HCT116 (cell line): ENCODE results near the gene OFD1. TPM values are rescaled to one million over a fixed set of nuclear protein-coding genes. Genes with fewer than 3 reads are reported as not detected.

Source experiments
- ATAC-seq: fragments of 200-7000 bp; cut with Tn5 transposase; 2 replicates; pipeline ENCODE4 v1.9.1; 2020; ENCODE audit warnings: mild to moderate bottlenecking, moderate library complexity
- BruUV-seq: library from RNA; stranded (reverse); fragments of 400-500 nt; replicated peaks from 2 replicates; lab custom pipeline; 2021; lab: Mats Ljungman, UMichigan
- CTCF ChIA-PET: fragments of 300-600 bp; sonication (Branson Sonifier 250); formaldehyde crosslinking; loops from one replicate; lab custom pipeline; 2021; ENCODE audit warnings: antibody characterized with exemption; lab: Charles Lee
- POLR2A ChIA-PET: fragments of 300-600, 350-600 bp; sonication (Branson Sonifier 250); formaldehyde crosslinking; loops from one replicate; lab custom pipeline; 2021; ENCODE audit warnings: antibody characterized with exemption; lab: Charles Lee
- RAD21 ChIA-PET, 2 experiments: fragments of 300-600 bp; sonication (Branson Sonifier 250); formaldehyde crosslinking; loops; one replicate each; lab custom pipeline; 2023; ENCODE audit warnings: low total read pairs in 2 of 2; ENCODE audit not compliant: uncharacterized antibody in 2 of 2, unreplicated experiment in 2 of 2, low non-redundant PET in 1 of 2; lab: Charles Lee
- DNase-seq: peaks from one replicate; pipeline ENCODE4 v3.0.0-alpha.2; 2010; ENCODE audit warnings: low read depth, low spot score
- H2AFZ ChIP-seq: fragments of 200-600 bp; shearing (Covaris generic), sonication (generic); 2 replicates; pipeline ENCODE4 v1.6.1; 2017; ENCODE audit warnings: low read depth, mixed run types, mixed read lengths, antibody characterized with exemption, low read length; ENCODE audit not compliant: poor library complexity, severe bottlenecking
- H3K27ac ChIP-seq: 2 replicates; pipeline ENCODE4 v1.5.1; 2012; ENCODE audit warnings: low read depth, low read length
- H3K27me3 ChIP-seq: fragments of 200-600 bp; sonication (generic); 2 replicates; pipeline ENCODE4 v1.6.1; 2016; ENCODE audit warnings: mixed run types, low read length, mixed read lengths; ENCODE audit not compliant: insufficient read depth
- H3K36me3 ChIP-seq, 2 experiments: fragments of 200-500 bp in 1 of 2; fragments of 200-600 bp in 1 of 2; sonication (Bioruptor generic) in 1 of 2; sonication (generic) in 1 of 2; 2 replicates each; pipeline versions ENCODE4 v1.5.1 to v1.6.1; 2014 to 2016; ENCODE audit warnings: low read length in 2 of 2, inconsistent platforms in 1 of 2, mixed read lengths in 1 of 2, mixed run types in 1 of 2; ENCODE audit not compliant: insufficient read depth in 2 of 2, control insufficient read depth in 1 of 2
- H3K4me1 ChIP-seq, 2 experiments: fragments of 200-600 bp in 1 of 2; sonication (generic) in 1 of 2; 2 replicates each; pipeline versions ENCODE4 v1.5.1 to v1.6.1; 2012 to 2017; ENCODE audit warnings: low read length in 2 of 2, inconsistent platforms in 1 of 2, mild to moderate bottlenecking in 1 of 2, mixed read lengths in 1 of 2, mixed run types in 1 of 2, moderate library complexity in 1 of 2; ENCODE audit not compliant: insufficient read depth in 2 of 2, control insufficient read depth in 1 of 2
- H3K4me2 ChIP-seq: fragments of 200-600 bp; sonication (generic); 2 replicates; pipeline ENCODE4 v1.6.1; 2017; ENCODE audit warnings: mixed run types, low read length, mixed read lengths
- H3K4me3 ChIP-seq, 2 experiments: fragments of 200-600 bp in 1 of 2; sonication (generic) in 1 of 2; replicated peaks in 1 of 2; 2 replicates each; pipeline ENCODE4 v1.5.1; 2011 to 2016; ENCODE audit warnings: low read length in 2 of 2, control low read depth in 1 of 2, low read depth in 1 of 2, mild to moderate bottlenecking in 1 of 2, mixed read lengths in 1 of 2, mixed run types in 1 of 2
- H3K79me2 ChIP-seq: fragments of 200-600 bp; sonication (generic); 2 replicates; pipeline ENCODE4 v1.6.1; 2017; ENCODE audit warnings: mild to moderate bottlenecking, mixed run types, low read length, moderate library complexity, mixed read lengths; ENCODE audit not compliant: insufficient read depth
- H3K9ac ChIP-seq: fragments of 200-600 bp; sonication (generic); 2 replicates; pipeline ENCODE4 v1.6.1; 2016; ENCODE audit warnings: low read length, mixed read lengths
- H3K9me2 ChIP-seq: fragments of 200-600 bp; sonication (generic), shearing (Covaris generic); 2 replicates; pipeline ENCODE4 v1.6.1; 2017; ENCODE audit warnings: mixed run types, mild to moderate bottlenecking, moderate library complexity; ENCODE audit not compliant: insufficient read depth
- H3K9me3 ChIP-seq, 2 experiments: fragments of 200-500 bp in 1 of 2; fragments of 200-600 bp in 1 of 2; sonication (Bioruptor generic) in 1 of 2; sonication (generic) in 1 of 2; 2 replicates each; pipeline ENCODE4 v1.6.1; 2014 to 2017; ENCODE audit warnings: low read length in 2 of 2, mixed read lengths in 2 of 2, inconsistent platforms in 1 of 2, low read depth in 1 of 2, mild to moderate bottlenecking in 1 of 2, mixed run types in 1 of 2, moderate library complexity in 1 of 2; ENCODE audit not compliant: control insufficient read depth in 1 of 2, insufficient read depth in 1 of 2
- H4K20me1 ChIP-seq: fragments of 200-600 bp; sonication (generic), shearing (Covaris generic); 2 replicates; pipeline ENCODE4 v1.6.1; 2017; ENCODE audit warnings: mixed run types, mild to moderate bottlenecking, moderate library complexity; ENCODE audit not compliant: insufficient read depth
- EGR1 ChIP-seq: IDR thresholded peaks from 2 replicates; pipeline ENCODE4 v1.6.1; 2012; ENCODE audit warnings: low read depth
- EZH2phosphoT487 ChIP-seq: fragments of 200-600 bp; IDR thresholded peaks from 2 replicates; pipeline ENCODE4 v1.6.1; 2018; ENCODE audit warnings: antibody characterized with exemption, borderline replicate concordance
- POLR2A ChIP-seq: IDR thresholded peaks from 2 replicates; pipeline ENCODE4 v1.7.0; 2011; ENCODE audit warnings: borderline replicate concordance; ENCODE audit not compliant: insufficient read depth, insufficient read length; ENCODE audit errors: extremely low read depth
- POLR2AphosphoS5 ChIP-seq: IDR thresholded peaks from 2 replicates; pipeline ENCODE4 v1.6.1; 2011; ENCODE audit warnings: mild to moderate bottlenecking, low read depth, low read length, moderate library complexity
- SIN3A ChIP-seq: IDR thresholded peaks from 2 replicates; pipeline ENCODE4 v1.6.1; 2012; ENCODE audit warnings: low read depth
- SRF ChIP-seq: IDR thresholded peaks from 2 replicates; pipeline ENCODE4 v1.6.1; 2012; ENCODE audit warnings: low read depth
- TCF7L2 ChIP-seq: IDR thresholded peaks from 2 replicates; pipeline ENCODE4 v1.7.0; 2011; ENCODE audit warnings: borderline replicate concordance, inconsistent platforms; ENCODE audit not compliant: insufficient read depth, insufficient read length; ENCODE audit errors: extremely low read depth
- YY1 ChIP-seq: IDR thresholded peaks from 2 replicates; pipeline ENCODE4 v1.6.1; 2011; ENCODE audit warnings: low read length, low read depth, moderate library complexity, mild to moderate bottlenecking; ENCODE audit not compliant: insufficient replicate concordance; ENCODE audit errors: extremely low read depth
- ZFX ChIP-seq: fragments of 450-650 bp; IDR thresholded peaks from 2 replicates; pipeline ENCODE4 v1.6.1; 2017
- intact Hi-C: fragments of 100-400 bp; cut with micrococcal nuclease; formaldehyde crosslinking; loops from 2 replicates; pipeline ENCODE4 v1.10.0; 2022
- total RNA-seq: library from RNA; stranded (reverse); gene quantifications from one replicate; pipeline ENCODE4 v1.2.1, GENCODE V29; 2021; ENCODE audit not compliant: unreplicated experiment
- TF ChIP-seq, protein P1 (sequence below): IDR thresholded peaks from 2 replicates; pipeline ENCODE4 v1.6.1; 2012
- TF ChIP-seq, protein P2 (sequence below): IDR thresholded peaks from 2 replicates; pipeline ENCODE4 v1.6.1; 2012
- TF ChIP-seq, protein P3 (sequence below): IDR thresholded peaks from 2 replicates; pipeline ENCODE4 v1.6.1; 2012; ENCODE audit warnings: low read depth

The OFD1 gene
- total RNA-seq, 1 experiment from 2014 or later = 18.0 TPM

DNA sequence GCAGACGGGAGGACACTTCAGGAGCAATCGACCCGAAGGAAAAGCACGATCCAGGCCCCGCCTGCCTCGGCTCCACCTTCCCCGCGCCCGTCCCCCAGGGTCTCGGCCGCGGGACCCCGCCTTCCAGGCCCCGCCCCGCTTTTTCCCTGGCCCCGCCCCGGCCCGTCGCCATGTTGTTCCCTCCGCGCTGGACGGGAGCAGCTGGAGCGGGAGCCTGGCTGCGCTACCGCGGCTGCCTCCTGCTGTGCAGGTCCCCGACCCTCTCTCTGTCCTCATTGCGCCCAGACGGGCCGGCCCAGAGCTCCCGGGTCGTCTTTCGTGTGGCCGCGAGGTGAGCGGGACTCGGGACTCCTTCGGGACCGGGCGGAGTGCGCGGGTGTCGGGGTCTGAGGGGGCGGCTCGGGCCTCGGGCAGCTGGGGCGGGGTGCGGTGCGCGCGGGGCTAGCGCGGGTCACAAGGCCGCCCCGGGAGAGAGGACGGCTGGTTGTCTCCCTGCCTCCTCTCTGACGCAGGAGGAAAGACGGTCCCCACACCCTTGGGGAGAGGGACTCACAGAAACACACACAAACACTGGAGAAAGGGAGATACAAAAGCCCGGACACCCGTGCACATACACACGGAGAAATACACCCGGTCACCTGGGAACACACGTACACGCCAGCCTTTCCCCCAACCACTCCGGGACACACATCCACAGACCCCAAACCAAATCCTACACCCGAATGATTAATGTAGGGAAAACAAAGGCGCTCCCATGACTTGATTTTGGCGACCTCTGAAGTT, 45.4 kb upstream of the OFD1 start, which contains the start of gene RAB9A:
RAB9A (plus strand) TSS at position 171 of the 783 bp plus-strand sequence. CDS start 19,619 bp downstream, outside the sequence.
- RAD21 ChIA-PET = no interaction called here
- ATAC-seq (peak; percentile 81), DNase-seq (peak; percentile 38)
- TF ChIP-seq ZFX (peak; percentile 28; the same call in 1 of the 2 replicates), POLR2A (no peak), YY1 (peak; percentile 88), EGR1 (peak; percentile 50), SIN3A (peak; percentile 52), POLR2AphosphoS5 (peak; percentile 89)
- TF ChIP-seq, protein P1, sequence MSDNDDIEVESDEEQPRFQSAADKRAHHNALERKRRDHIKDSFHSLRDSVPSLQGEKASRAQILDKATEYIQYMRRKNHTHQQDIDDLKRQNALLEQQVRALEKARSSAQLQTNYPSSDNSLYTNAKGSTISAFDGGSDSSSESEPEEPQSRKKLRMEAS = peak; percentile 22; the same call in 1 of the 2 replicates
- TF ChIP-seq, protein P2, sequence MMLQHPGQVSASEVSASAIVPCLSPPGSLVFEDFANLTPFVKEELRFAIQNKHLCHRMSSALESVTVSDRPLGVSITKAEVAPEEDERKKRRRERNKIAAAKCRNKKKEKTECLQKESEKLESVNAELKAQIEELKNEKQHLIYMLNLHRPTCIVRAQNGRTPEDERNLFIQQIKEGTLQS = no peak
- Histone ChIP-seq H3K9ac (peak within 1 kb of the TSS; percentile 83), H2AFZ (peak within 1 kb of the TSS; percentile 76), H4K20me1 (0 out of 2 replicates have a peak, but pooled peaks cover 4% of the 10 kb centered on the region), H3K4me2 (peak within 1 kb of the TSS; percentile 87), H3K27ac (peak within 1 kb of the TSS; percentile 80), H3K4me3 (peak within 1 kb of the TSS; percentile 70 to 80), H3K36me3 (no peaks in the 10 kb centered on the region), H3K4me1 (peaks cover 35 to 63% of the 10 kb centered on the region in 2 experiments), H3K79me2 (peaks cover 48% of the 10 kb centered on the region), H3K27me3 (no peaks in the 10 kb centered on the region), H3K9me3 (no peaks in the 10 kb centered on the region), H3K9me2 (no peaks in the 10 kb centered on the region)
- CTCF ChIA-PET = no interaction called here
- no TSS peak for BruUV-seq
- POLR2A ChIA-PET = no interaction called here
- intact Hi-C loops = no loop called here

DNA sequence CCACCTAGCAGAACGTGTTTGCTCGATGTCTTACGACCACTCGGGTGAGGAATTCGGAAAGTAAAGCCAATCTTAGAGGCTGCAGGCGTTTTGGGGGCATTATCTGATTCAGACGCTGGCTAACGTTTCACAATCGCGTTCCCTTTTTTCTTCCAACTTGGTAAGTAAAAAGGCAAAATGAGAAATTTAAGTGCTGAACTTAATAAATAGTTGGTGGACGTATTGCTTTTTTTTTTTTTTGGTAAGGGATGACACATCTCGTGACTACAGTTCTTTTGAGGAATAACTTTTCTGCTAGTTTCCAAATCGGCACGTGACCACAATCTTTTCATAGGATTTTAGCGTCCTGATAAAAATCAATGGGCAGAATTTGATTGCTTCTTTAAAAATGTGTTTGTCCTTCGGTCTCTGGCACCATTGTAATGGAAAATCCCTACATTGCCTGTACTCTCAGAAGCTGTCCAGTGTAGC, 44.8 kb upstream of the OFD1 start:
- no peak for DNase-seq
- Histone ChIP-seq H2AFZ (no peak overlapping the region), H3K27me3 (no peaks in the 10 kb centered on the region), H3K9ac (peak overlapping the region; percentile 83), H4K20me1 (0 out of 2 replicates have a peak, but pooled peaks cover 4% of the 10 kb centered on the region), H3K36me3 (no peaks in the 10 kb centered on the region), H3K27ac (peak overlapping the region; percentile 80), H3K9me3 (no peaks in the 10 kb centered on the region), H3K4me2 (peak overlapping the region; percentile 87), H3K79me2 (peaks cover 54% of the 10 kb centered on the region), H3K4me1 (peaks cover 40 to 66% of the 10 kb centered on the region in 2 experiments), H3K4me3 (peak overlapping the region; percentile 70 to 80), H3K9me2 (no peaks in the 10 kb centered on the region)
- ATAC-seq = no peak
- ChIA-PET POLR2A (no interaction called here), RAD21 (no interaction called here), CTCF (no interaction called here)
- intact Hi-C loops = loop anchor here (2.0 to 5.0 kb wide), 2 partner anchors 31 to 43 kb away; partner anchors contain the start of genes OFD1 and TRAPPC2
- BruUV-seq = TSS peak; percentile 63
- TF ChIP-seq SRF (no peak), EZH2phosphoT487 (no peak), SIN3A (no peak), TCF7L2 (no peak)
- TF ChIP-seq, protein P1 = no peak
- TF ChIP-seq, protein P3, sequence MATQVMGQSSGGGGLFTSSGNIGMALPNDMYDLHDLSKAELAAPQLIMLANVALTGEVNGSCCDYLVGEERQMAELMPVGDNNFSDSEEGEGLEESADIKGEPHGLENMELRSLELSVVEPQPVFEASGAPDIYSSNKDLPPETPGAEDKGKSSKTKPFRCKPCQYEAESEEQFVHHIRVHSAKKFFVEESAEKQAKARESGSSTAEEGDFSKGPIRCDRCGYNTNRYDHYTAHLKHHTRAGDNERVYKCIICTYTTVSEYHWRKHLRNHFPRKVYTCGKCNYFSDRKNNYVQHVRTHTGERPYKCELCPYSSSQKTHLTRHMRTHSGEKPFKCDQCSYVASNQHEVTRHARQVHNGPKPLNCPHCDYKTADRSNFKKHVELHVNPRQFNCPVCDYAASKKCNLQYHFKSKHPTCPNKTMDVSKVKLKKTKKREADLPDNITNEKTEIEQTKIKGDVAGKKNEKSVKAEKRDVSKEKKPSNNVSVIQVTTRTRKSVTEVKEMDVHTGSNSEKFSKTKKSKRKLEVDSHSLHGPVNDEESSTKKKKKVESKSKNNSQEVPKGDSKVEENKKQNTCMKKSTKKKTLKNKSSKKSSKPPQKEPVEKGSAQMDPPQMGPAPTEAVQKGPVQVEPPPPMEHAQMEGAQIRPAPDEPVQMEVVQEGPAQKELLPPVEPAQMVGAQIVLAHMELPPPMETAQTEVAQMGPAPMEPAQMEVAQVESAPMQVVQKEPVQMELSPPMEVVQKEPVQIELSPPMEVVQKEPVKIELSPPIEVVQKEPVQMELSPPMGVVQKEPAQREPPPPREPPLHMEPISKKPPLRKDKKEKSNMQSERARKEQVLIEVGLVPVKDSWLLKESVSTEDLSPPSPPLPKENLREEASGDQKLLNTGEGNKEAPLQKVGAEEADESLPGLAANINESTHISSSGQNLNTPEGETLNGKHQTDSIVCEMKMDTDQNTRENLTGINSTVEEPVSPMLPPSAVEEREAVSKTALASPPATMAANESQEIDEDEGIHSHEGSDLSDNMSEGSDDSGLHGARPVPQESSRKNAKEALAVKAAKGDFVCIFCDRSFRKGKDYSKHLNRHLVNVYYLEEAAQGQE = no peak
- TF ChIP-seq, protein P2 = no peak
